ENCODE measurements around the gene CERCAM.
"Not testable (repeated sequence)": the region's sequence is repeated elsewhere in the genome, so short reads cannot be mapped to it uniquely, and the experiment has no call there.

CERCAM gene

GRCh38 chr9:128393145-128393775 is 27.4 kb upstream of the CERCAM start:
- DNase-seq (ENCODE audit: low read depth), result no peak

DNA sequence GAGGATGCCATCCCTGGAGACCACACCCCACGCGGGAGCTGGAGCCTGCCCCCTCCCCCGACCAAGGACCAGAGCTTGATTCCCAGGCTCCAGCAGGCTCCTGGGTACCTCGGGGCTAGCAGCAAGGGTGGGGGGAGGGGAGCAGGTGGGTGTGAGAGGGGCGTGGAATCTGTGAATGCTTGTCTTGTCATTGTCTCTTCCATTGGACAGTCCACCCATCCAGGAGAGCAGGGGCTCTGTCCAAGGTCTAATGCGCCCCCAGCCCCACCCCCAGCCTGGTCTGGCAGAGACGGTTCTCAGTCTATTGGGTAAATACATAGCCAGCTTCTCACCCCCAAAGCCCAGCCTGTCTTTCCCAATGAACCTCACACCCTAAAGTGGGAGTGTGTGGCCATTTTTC is 26.7 kb upstream of the CERCAM start:
- DNase-seq (ENCODE audit: low read depth), result no peak

GRCh38 chr9:128394379-128395168 is 26.1 kb upstream of the CERCAM start:
- DNase-seq (ENCODE audit: low read depth), result no peak

- no peak for DNase-seq (ENCODE audit: low read depth)
Measured at GRCh38 chr9:128396970-128397613, 23.6 kb upstream of the CERCAM start.

DNA sequence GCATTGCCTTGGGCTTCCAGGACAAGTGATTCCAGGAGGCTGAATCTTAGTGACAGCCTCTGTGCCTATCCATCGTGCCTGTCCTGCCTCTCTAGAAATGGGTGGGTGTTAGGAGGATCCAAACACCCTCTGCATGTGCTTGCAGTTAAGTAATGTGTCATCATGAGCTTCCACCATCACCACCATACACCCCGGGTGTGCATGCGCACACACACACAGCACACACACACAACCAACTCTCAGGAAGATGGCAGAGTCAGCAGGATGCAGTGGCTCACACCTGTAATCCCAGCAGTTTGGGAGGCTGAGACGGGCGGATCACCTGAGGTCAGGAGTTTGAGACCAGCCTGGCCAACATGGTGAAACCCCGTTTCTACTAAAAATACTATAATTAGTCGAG is 22.8 kb upstream of the CERCAM start:
- DNase-seq (ENCODE audit: low read depth), result no peak

DNA sequence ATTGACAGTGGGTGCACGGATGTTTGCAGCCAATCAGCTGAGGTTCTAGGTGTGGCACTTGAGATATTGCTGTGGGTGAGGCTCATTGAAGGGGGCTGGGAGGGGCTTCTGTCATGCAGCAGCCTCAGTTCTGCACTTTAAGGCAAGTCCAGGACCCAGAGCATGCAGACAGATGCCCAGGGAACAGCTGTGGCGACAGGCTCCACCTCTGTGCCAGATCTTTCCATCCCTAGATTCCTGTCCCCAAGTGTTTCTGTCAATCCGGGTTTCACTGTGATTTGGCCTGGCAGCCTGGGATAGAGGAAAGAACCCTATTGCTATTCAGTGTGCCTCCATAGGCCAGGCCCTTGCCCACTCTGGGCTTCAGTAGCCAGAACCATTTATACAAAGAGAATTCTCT is 20.8 kb upstream of the CERCAM start:
- no peak for DNase-seq (ENCODE audit: low read depth)

DNA sequence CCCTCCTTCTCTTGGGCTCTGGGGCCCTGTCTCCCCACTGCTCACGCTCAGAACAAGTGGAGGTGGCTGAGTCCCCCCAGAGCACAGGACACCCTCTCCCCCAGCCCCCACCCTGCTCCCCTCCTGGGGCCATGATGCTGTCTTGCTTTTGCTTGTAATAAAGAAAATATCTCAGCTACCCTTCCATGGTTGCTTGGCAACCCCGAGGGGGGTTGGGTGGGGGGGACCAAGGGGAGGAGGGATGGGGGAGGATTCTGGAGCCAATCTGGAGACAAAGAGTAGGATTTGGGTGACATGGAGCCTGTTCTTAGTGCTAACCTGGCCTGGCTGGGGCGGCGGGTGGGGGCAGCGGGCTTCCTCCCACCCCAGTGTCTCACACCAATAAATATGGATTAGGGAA is 16.1 kb upstream of the CERCAM start:
- DNase-seq (ENCODE audit: low read depth), result no peak

DNA sequence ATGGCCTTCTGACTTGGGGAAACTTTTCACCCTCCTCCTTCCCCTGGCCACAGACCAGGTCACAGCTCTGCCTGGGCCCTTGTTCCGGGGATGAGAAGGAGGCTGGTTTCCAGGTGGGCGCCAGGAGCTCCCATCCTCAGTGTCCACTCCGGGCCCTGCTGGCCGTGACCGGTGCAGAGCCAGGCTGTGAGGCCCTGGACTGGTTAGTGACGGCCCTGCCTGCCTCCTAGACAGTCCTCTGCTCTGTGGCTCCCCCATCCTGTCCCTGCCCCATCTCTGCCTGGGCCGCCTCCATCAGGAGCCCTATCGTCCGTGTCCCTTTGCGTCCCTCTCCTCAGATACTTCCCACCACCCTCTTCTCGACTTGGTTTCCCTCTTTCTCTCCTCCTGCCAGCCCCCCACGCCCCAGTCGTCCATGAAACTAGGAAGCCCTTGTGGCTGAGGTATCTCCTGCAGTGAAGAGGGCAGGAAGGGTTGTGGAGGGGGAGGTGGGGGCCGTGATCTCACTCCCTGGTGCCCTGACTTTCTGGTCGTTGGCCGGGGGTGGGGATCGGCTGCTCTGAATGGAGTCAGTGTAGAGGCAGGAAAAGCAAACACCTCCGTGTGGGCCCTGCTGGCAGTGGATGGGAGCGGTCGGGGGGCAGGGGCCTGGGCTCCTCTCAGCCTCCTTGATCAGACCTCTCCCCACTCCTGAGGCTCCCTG is 15.4 kb upstream of the CERCAM start:
- DNase-seq (ENCODE audit: low read depth), result no peak

DNA sequence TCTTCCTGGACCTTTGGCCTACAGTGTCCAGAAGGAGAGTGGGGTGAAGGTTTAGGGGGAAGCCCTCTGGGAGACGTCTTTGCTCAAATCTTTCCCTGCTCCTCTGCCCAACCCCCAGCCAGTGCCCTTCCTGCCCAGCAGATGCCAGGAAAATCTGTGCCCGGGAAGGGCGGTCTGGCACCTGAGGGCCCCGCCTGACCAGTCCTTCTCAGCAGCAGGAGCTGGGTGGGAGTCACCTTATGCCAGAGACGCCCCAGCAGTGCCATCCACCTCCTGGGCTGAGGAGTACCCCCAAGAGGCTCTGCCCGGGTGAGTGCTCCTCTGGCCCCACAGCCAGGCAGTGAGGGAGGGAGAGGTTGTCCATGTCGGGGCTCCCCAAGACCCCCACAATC is 14.9 kb upstream of the CERCAM start:
- DNase-seq (ENCODE audit: low read depth), result no peak

DNA sequence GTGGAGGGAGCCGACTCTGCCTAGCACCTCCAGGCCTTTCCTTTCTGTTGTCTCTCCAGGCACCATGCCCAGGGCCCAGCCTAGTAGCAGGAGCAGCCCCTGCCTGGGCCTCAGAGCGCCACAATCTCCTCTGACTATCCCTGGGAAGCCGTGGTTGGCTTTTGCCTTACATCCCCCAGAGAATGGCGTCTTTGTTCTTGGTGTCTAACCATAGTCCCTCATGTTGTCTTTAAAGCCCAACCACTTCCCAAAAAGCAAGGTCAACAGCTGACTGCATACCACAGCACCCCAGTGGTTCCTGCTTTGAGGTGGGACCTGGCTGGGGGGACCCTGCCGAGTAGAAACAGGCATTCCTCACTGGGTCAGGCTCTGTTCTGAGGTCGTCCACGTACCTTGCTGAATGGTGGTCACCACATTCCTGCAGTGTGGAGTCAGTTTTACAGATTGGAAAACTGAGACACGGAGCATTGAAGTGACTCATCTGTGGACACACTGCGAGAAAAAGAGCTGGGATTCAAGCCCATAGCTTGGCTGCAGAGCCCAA is 13.7 kb upstream of the CERCAM start:
- DNase-seq (ENCODE audit: low read depth), result no peak

DNA sequence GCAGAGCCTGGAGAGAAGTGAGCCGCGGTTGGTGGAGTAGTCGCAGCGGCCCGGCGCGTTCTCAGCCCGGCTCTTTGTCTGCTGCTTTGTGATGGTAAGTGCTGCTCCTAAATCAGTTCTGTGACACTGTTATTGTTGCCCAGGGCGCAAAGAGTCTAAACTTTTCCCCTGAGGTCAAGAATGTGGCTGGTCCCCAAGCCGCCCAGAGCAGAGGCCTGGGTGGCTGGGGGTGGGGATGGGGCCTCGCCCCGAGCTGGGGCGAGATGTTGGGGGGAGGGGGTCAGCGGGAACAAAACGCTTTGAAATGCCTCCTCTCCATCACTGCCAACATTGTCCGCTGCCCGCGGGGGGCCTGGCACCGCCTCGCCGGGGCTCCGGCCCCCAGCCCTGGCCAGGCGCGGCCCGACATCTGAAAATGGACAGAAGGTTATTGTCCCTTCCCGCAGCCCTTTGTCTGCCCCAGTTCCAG is 11.7 kb upstream of the CERCAM start:
- no peak for DNase-seq (ENCODE audit: low read depth)

DNA sequence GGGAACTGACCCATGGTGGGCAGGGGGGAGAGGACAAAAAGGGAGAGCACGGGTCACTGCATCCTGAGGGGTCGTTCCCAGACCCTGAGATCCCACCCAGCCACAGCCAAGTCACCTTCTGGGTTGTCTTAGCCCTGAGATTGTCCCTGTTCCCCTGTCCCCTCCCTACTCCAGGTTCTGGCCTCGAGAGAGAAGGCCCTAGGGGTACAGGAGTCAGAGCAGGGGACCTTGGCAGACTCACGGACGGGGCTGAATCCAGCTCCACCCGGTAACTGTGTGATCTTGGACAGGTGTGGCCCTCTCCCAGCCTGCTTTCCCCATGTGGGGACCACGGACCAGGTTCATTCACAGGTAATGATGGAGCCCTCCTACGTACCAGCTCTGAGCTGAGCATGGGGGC is 11.2 kb upstream of the CERCAM start:
- no peak for DNase-seq (ENCODE audit: low read depth)

DNA sequence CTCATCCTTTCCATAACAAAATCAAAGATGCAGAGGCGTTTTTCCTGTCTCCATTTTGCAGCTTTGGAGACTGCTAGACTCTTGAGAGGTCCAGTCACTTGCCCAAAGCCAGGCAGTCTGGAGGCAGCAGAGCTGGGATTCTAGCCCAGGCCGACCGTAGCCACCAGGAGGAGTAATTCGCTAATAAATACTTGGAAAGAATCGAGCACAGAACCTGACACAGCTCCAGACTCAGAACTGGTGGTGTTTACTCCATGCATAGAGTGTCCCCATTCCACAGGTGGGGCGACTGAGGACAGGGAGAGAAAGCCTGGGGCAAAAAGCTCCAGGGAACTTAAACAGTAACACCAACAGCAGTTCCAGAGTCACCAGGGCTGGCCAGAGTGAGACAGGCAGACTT is 10.7 kb upstream of the CERCAM start:
- no peak for DNase-seq (ENCODE audit: low read depth)

GRCh38 chr9:128411364-128412119 is 9.1 kb upstream of the CERCAM start:
- DNase-seq (ENCODE audit: low read depth), result no peak

DNA sequence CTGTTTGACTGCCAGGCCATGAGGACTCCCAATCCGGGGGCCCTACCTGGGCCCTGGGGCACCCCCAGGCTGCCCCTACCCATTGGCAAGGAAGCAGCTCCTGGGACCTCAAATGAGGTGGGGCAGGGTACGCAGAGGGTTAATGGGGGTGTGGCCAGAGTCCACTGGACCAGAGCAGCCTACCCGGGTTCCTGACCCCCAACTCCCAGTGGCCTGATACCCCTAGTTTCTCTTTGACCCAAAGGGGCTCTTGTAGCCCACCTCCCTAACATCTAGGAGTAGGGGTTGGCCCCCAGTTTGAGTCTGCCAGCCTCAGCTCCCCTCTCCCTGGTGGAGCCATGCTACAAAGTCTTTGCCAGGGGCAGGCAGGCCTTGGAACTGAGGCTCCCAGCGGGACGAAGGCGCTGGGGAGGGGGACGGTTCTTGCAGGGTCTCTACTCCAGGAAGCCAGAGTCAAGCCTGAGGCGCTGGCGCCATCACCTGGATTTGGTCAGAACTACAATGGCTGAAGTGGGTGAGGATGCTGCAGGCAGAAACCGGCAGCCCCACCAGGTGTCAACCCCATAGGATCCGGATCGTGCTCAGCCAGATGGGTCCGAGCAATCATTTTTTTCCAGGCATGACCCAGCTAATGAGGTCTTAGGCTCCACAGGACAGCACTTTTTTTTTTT is 8.4 kb upstream of the CERCAM start:
- peak; percentile 35 for DNase-seq (ENCODE audit: low read depth)

GRCh38 chr9:128413728-128414127 is 6.9 kb upstream of the CERCAM start:
- DNase-seq (ENCODE audit: low read depth), result not testable (repeated sequence)

GRCh38 chr9:128414461-128414860 is 6.2 kb upstream of the CERCAM start:
- DNase-seq (ENCODE audit: low read depth), result no peak

GRCh38 chr9:128415281-128415680 is 5.4 kb upstream of the CERCAM start:
- no peak for DNase-seq (ENCODE audit: low read depth)

DNA sequence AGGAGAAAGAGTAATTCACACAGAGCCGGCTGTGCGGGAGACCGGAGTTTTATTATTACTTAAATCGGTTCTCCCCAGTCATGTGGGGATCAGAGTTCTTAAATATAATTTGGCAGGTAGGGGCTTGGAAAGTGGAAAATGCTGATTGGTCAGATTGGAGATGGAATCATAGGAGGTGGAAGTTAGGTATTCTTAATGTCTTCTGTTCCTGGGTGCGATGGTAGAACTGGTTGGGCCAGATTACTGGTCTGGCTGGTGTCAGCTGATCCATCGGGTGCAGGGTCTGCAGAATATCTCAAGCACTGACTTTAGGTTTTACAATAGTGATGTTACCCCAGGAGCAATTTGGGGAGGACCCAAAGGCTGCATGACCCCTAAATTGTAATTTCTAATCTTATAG is 4.6 kb upstream of the CERCAM start:
- DNase-seq (ENCODE audit: low read depth), result no peak

DNA sequence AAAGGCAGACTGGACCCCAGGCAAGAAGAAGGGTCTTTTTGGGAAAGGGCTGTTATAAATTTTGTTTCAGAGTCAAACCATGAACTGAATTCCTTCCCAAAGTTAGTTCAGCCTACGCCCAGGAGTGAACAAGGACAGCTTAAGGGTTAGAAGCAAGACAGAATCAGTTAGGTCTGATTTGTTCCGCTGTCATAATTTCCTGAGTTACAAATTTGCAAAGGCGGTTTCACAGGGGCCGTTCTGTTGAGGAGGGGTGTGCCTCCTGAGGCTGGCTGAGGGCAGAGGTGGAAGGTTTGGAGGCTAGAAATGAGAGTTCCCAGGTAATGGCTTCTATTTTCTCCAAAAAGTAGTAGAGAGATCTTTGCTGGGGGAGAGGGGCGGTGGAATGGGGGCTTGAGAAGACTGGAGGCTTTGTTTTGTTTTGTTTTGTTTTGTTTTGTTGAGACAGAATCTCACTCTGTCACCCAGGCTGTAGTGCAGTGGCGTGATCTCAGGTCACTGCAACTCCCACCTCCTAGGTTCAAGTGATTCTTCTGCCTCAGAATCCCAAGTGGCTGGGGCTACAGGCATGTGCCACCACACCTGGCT is 4.1 kb upstream of the CERCAM start:
- DNase-seq (ENCODE audit: low read depth), result no peak
